Neuronal stem cell (in vitro differentiated cells): Measurements from ENCODE around the gene DCUN1D4.
A peak's percentile ranks its signal among the peaks of the same experiment; 100 is the strongest.

ENCODE experiments used
- DNase-seq: peaks from one replicate; pipeline ENCODE4 v3.0.0-alpha.2; 2013; ENCODE audit warnings: low spot score
- H2AFZ ChIP-seq: one replicate; pipeline ENCODE4 v1.6.1; 2013; ENCODE audit warnings: mild to moderate bottlenecking, low read length, inconsistent platforms
- H2AK5ac ChIP-seq: 2 replicates; pipeline ENCODE4 v1.6.1; 2013; ENCODE audit warnings: low read depth, mild to moderate bottlenecking, inconsistent platforms, low read length, moderate library complexity, mixed read lengths
- H2BK120ac ChIP-seq: 2 replicates; pipeline ENCODE4 v1.6.1; 2013; ENCODE audit warnings: low read depth, mild to moderate bottlenecking, inconsistent platforms, low read length, moderate library complexity, mixed read lengths
- H2BK12ac ChIP-seq: one replicate; pipeline ENCODE4 v1.6.1; 2013; ENCODE audit warnings: low read length, inconsistent platforms
- H2BK15ac ChIP-seq: 2 replicates; pipeline ENCODE4 v1.6.1; 2013; ENCODE audit warnings: mild to moderate bottlenecking, low read length, inconsistent platforms, mixed read lengths
- H2BK5ac ChIP-seq: one replicate; pipeline ENCODE4 v1.6.1; 2013; ENCODE audit warnings: inconsistent platforms, mild to moderate bottlenecking, low read length, moderate library complexity
- H3K14ac ChIP-seq: one replicate; pipeline ENCODE4 v1.6.1; 2013; ENCODE audit warnings: low read length, inconsistent platforms
- H3K18ac ChIP-seq: 2 replicates; pipeline ENCODE4 v1.6.1; 2013; ENCODE audit warnings: low read length, inconsistent platforms
- H3K23ac ChIP-seq: 2 replicates; pipeline ENCODE4 v1.6.1; 2013; ENCODE audit warnings: low read depth, mild to moderate bottlenecking, mixed read lengths, low read length, inconsistent platforms; ENCODE audit not compliant: poor library complexity
- H3K27ac ChIP-seq: replicated peaks from 3 replicates; pipeline ENCODE4 v1.5.1; 2013; ENCODE audit warnings: low read length, inconsistent platforms
- H3K27me3 ChIP-seq, 3 experiments: 2 replicates each; pipeline ENCODE4 v1.6.1; 2013; ENCODE audit warnings: low read length in 3 of 3, mild to moderate bottlenecking in 2 of 3, inconsistent platforms in 1 of 3, low read depth in 1 of 3, mixed read lengths in 1 of 3, moderate library complexity in 1 of 3; ENCODE audit not compliant: control insufficient read depth in 3 of 3, insufficient read depth in 3 of 3
- H3K36me3 ChIP-seq, 2 donors: replicated peaks in 1 of 2; 2 replicates each; pipeline ENCODE4 v1.6.1; 2013; ENCODE audit warnings: low read length in 2 of 2; ENCODE audit not compliant: control insufficient read depth in 2 of 2, insufficient read depth in 2 of 2
- H3K4ac ChIP-seq: 2 replicates; pipeline ENCODE4 v1.6.1; 2013; ENCODE audit warnings: inconsistent platforms, mild to moderate bottlenecking, low read length, moderate library complexity
- H3K4me1 ChIP-seq, 2 donors: 1 replicate in 1 of 2; 2 replicates in 1 of 2; pipeline ENCODE4 v1.6.1; 2013; ENCODE audit warnings: low read length in 2 of 2, low read depth in 1 of 2; ENCODE audit not compliant: control insufficient read depth in 2 of 2, insufficient read depth in 1 of 2
- H3K4me2 ChIP-seq: one replicate; pipeline ENCODE4 v1.6.1; 2013; ENCODE audit warnings: mild to moderate bottlenecking, low read length, inconsistent platforms; ENCODE audit not compliant: insufficient read depth, poor library complexity, severe bottlenecking
- H3K4me3 ChIP-seq, 2 donors: 2 replicates each; pipeline ENCODE4 v1.5.1; 2013; ENCODE audit warnings: low read length in 2 of 2, mild to moderate bottlenecking in 2 of 2, inconsistent platforms in 1 of 2, moderate library complexity in 1 of 2
- H3K79me1 ChIP-seq: one replicate; pipeline ENCODE4 v1.6.1; 2013; ENCODE audit warnings: low read depth, mild to moderate bottlenecking, inconsistent platforms, low read length, moderate library complexity
- H3K9ac ChIP-seq: one replicate; pipeline ENCODE4 v1.6.1; 2013; ENCODE audit warnings: mild to moderate bottlenecking, low read depth, low read length, inconsistent platforms; ENCODE audit not compliant: poor library complexity
- H3K9me3 ChIP-seq, 2 donors: replicated peaks in 1 of 2; 2 replicates each; pipeline versions ENCODE3 to v1.6.1; 2013; ENCODE audit warnings: low read length in 2 of 2, mild to moderate bottlenecking in 2 of 2, inconsistent platforms in 1 of 2, low read depth in 1 of 2, mixed read lengths in 1 of 2, moderate library complexity in 1 of 2; ENCODE audit not compliant: control insufficient read depth in 2 of 2, insufficient read depth in 1 of 2
- H4K8ac ChIP-seq: one replicate; pipeline ENCODE4 v1.6.1; 2013; ENCODE audit warnings: low read depth, mild to moderate bottlenecking, inconsistent platforms, low read length, moderate library complexity
- H4K91ac ChIP-seq: one replicate; pipeline ENCODE4 v1.6.1; 2013; ENCODE audit warnings: low read length, low read depth, mild to moderate bottlenecking, inconsistent platforms; ENCODE audit not compliant: poor library complexity
- WGBS, 2 donors: extraction: QIAGEN DNeasy Blood & Tissue Kit; methylation state at CpG; one replicate each; pipeline ENCODE4 v1.1.7; 2013; ENCODE audit warnings: missing lambda C conversion rate in 2 of 2, mixed read lengths in 1 of 2; ENCODE audit not compliant: insufficient read length in 2 of 2, insufficient replicate concordance in 1 of 2; ENCODE audit errors: extremely low coverage in 2 of 2; 5-methylcytosine and 5-hydroxymethylcytosine counted together

Gene DCUN1D4

GRCh38 chr4:51835855-51836254 is 7.1 kb upstream of the DCUN1D4 start:
- H3K4me2 ChIP-seq, result no peak overlapping the region
- no peaks in the 10 kb centered on the region for H3K79me1 ChIP-seq
- no CpG with 5 or more reads among the region's 1 CpG for WGBS, 2 donors
- no peak overlapping the region for H3K4me3 ChIP-seq
- H2AK5ac ChIP-seq, result no peak overlapping the region
- no peak overlapping the region for H3K14ac ChIP-seq
- peak overlapping the region; percentile 70 for H2AFZ ChIP-seq
- no peak overlapping the region for H3K23ac ChIP-seq
- H3K36me3 ChIP-seq, result no peaks in the 10 kb centered on the region
- no peaks in the 10 kb centered on the region for H3K9me3 ChIP-seq
- no peak overlapping the region for H2BK120ac ChIP-seq
- no peak overlapping the region for H4K91ac ChIP-seq
- DNase-seq, result no peak
- no peak overlapping the region for H2BK15ac ChIP-seq
- H3K9ac ChIP-seq, result no peak overlapping the region
- H3K18ac ChIP-seq, result no peak overlapping the region
- no peak overlapping the region for H3K4ac ChIP-seq
- H2BK12ac ChIP-seq, result no peak overlapping the region
- no peak overlapping the region for H3K27ac ChIP-seq
- H3K4me1 ChIP-seq, result peaks cover 0 to 9% of the 10 kb centered on the region in 2 donors
- peaks cover 0 to 12% (median 0%) of the 10 kb centered on the region in 3 experiments for H3K27me3 ChIP-seq
- H4K8ac ChIP-seq, result no peak overlapping the region
- no peak overlapping the region for H2BK5ac ChIP-seq

DNA sequence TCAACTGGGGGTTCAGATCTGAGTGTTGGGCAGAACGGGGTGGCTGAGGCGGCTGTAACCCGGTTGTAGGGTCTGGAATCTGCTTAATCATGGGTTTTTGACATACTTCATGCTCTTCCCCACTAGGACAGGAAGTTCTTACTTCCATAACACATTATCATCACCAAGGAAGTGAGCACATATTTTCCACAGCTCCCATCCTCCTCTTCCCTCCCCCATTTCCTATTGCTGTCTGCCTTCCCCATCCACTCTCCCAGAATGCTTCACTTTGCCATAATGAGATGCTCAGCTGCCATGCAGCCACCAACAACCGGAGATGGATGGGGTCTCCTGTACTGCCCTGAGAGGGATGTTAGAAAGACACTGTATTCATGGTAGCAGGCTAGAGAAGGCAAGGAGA is 6.4 kb upstream of the DCUN1D4 start:
- Histone ChIP-seq H3K36me3 (no peaks in the 10 kb centered on the region), H3K4me2 (no peak overlapping the region), H4K8ac (no peak overlapping the region), H2AFZ (peak overlapping the region; percentile 70), H4K91ac (no peak overlapping the region), H2BK12ac (no peak overlapping the region), H3K18ac (no peak overlapping the region), H2AK5ac (no peak overlapping the region), H2BK120ac (no peak overlapping the region), H3K9ac (no peak overlapping the region), H2BK5ac (no peak overlapping the region), H3K79me1 (no peaks in the 10 kb centered on the region), H3K23ac (no peak overlapping the region), H2BK15ac (no peak overlapping the region), H3K4me3 (no peak overlapping the region), H3K4me1 (peaks cover 0 to 9% of the 10 kb centered on the region in 2 donors), H3K27ac (no peak overlapping the region), H3K14ac (no peak overlapping the region), H3K9me3 (no peaks in the 10 kb centered on the region), H3K4ac (no peak overlapping the region), H3K27me3 (peaks cover 0 to 12% (median 0%) of the 10 kb centered on the region in 3 experiments)
- no peak for DNase-seq
- no CpG with 5 or more reads among the region's 4 CpGs for whole genome bisulfite sequencing, 2 donors

- no peak overlapping the region for H3K14ac ChIP-seq
- no peak overlapping the region for H3K4me3 ChIP-seq
- H3K4me2 ChIP-seq, result no peak overlapping the region
- no peak overlapping the region for H4K91ac ChIP-seq
- H3K9ac ChIP-seq, result no peak overlapping the region
- no peak overlapping the region for H3K4ac ChIP-seq
- no peak overlapping the region for H4K8ac ChIP-seq
- no peak overlapping the region for H2BK120ac ChIP-seq
- no peaks in the 10 kb centered on the region for H3K27me3 ChIP-seq
- no peak overlapping the region for H2BK15ac ChIP-seq
- no peak overlapping the region for H2AK5ac ChIP-seq
- no peak overlapping the region for H2BK12ac ChIP-seq
- WGBS, 2 donors, result no CpG with 5 or more reads among the region's 4 CpGs
- no peak overlapping the region for H2BK5ac ChIP-seq
- no peaks in the 10 kb centered on the region for H3K9me3 ChIP-seq
- no peak overlapping the region for H2AFZ ChIP-seq
- H3K36me3 ChIP-seq, result peaks cover 0 to 4% of the 10 kb centered on the region in 2 donors
- H3K27ac ChIP-seq, result no peak overlapping the region
- no peak overlapping the region for H3K23ac ChIP-seq
- no peak overlapping the region for H3K18ac ChIP-seq
- no peak for DNase-seq
- H3K79me1 ChIP-seq, result peaks cover 4% of the 10 kb centered on the region
- peaks cover 5 to 9% of the 10 kb centered on the region in 2 donors for H3K4me1 ChIP-seq
Observed at GRCh38 chr4:51840781-51841180, 2.2 kb upstream of the DCUN1D4 start.

GRCh38 chr4:51842167-51842553 is 793 bp upstream of the DCUN1D4 start:
- Histone ChIP-seq H3K27ac (peak overlapping the region; percentile 44), H2AK5ac (no peak overlapping the region), H3K4me2 (peak overlapping the region; percentile 81)

More at GRCh38 chr4:51842167-51842553, 793 bp upstream of the DCUN1D4 start:
- Histone ChIP-seq H3K36me3 (peaks cover 0 to 17% of the 10 kb centered on the region in 2 donors), H3K27me3 (no peaks in the 10 kb centered on the region), H3K4me3 (peak overlapping the region; percentile 87 to 92), H2BK5ac (peak overlapping the region; percentile 39), H3K18ac (peak overlapping the region; percentile 87), H2BK12ac (no peak overlapping the region), H4K8ac (no peak overlapping the region), H3K79me1 (peaks cover 4% of the 10 kb centered on the region), H4K91ac (no peak overlapping the region), H2AFZ (peak overlapping the region; percentile 90), H3K9me3 (no peaks in the 10 kb centered on the region), H3K4ac (no peak overlapping the region), H3K23ac (no peak overlapping the region), H3K4me1 (peaks cover 2 to 9% of the 10 kb centered on the region in 2 donors), H2BK15ac (no peak overlapping the region), H3K14ac (no peak overlapping the region), H2BK120ac (peak overlapping the region; percentile 67), H3K9ac (peak overlapping the region; percentile 67)
- no peak for DNase-seq
- WGBS, 2 donors, result no CpG with 5 or more reads among the region's 20 CpGs
